SK-N-SH (cell line): ENCODE measurements around the gene BRD3. TPM values are rescaled to one million over a fixed set of nuclear protein-coding genes. Genes with fewer than 3 reads are reported as not detected.

ENCODE experiments used
- CTCF ChIA-PET: fragments of 300-600, 350-600 bp; formaldehyde crosslinking; extraction: SDS; loops from one replicate; lab custom pipeline; 2021; lab: Yijun Ruan, JAX
- POLR2A ChIA-PET: fragments of 350-600 bp; sonication (Branson Sonifier 250); formaldehyde crosslinking; extraction: SDS; loops from one replicate; lab custom pipeline; 2020; ENCODE audit warnings: antibody characterized with exemption, inconsistent platforms; lab: Yijun Ruan, JAX
- DNase-seq: peaks from one replicate; pipeline ENCODE4 v3.0.0; 2012
- H2AFZ ChIP-seq: fragments of 200-600 bp; sonication (generic); 2 replicates; pipeline ENCODE4 v1.8.1; 2016; ENCODE audit warnings: antibody characterized with exemption, mild to moderate bottlenecking, low read depth
- H3F3A ChIP-seq: fragments of 200-600 bp; sonication (generic); replicated peaks from 2 replicates; pipeline ENCODE3; 2016; ENCODE audit warnings: antibody characterized with exemption, mild to moderate bottlenecking; ENCODE audit not compliant: insufficient read depth
- H3K27ac ChIP-seq, 2 experiments: fragments of 200-500 bp in 1 of 2; fragments of 200-600 bp in 1 of 2; sonication (Bioruptor generic) in 1 of 2; sonication (generic), shearing (Covaris generic) in 1 of 2; 2 replicates each; pipeline versions ENCODE4 v1.5.1 to v1.6.1; 2014 to 2016; ENCODE audit warnings: low read depth in 2 of 2, inconsistent platforms in 1 of 2, low read length in 1 of 2, mild to moderate bottlenecking in 1 of 2, mixed read lengths in 1 of 2
- H3K27me3 ChIP-seq: fragments of 200-600 bp; sonication (generic), shearing (Covaris generic); 2 replicates; pipeline ENCODE4 v1.6.1; 2016; ENCODE audit warnings: mixed run types; ENCODE audit not compliant: insufficient read depth
- H3K36me3 ChIP-seq, 2 experiments: fragments of 200-500 bp in 1 of 2; fragments of 200-600 bp in 1 of 2; sonication (Bioruptor generic) in 1 of 2; sonication (generic) in 1 of 2; replicated peaks in 1 of 2; 2 replicates each; pipeline versions ENCODE3 to v1.5.1; 2014 to 2016; ENCODE audit warnings: low read length in 1 of 2, mild to moderate bottlenecking in 1 of 2; ENCODE audit not compliant: insufficient read depth in 2 of 2, control insufficient read depth in 1 of 2
- H3K4me1 ChIP-seq, 2 experiments: fragments of 200-500 bp in 1 of 2; fragments of 200-600 bp in 1 of 2; sonication (Bioruptor generic) in 1 of 2; sonication (generic), shearing (Covaris generic) in 1 of 2; 2 replicates each; pipeline versions ENCODE4 v1.5.1 to v1.6.1; 2014 to 2016; ENCODE audit warnings: low read depth in 1 of 2, low read length in 1 of 2, mixed run types in 1 of 2; ENCODE audit not compliant: insufficient read depth in 2 of 2, control insufficient read depth in 1 of 2
- H3K4me2 ChIP-seq: fragments of 200-600 bp; sonication (generic), shearing (Covaris generic); 2 replicates; pipeline ENCODE4 v1.6.1; 2017; ENCODE audit warnings: mixed run types
- H3K4me3 ChIP-seq, 2 experiments: fragments of 200-500 bp in 1 of 2; fragments of 200-600 bp in 1 of 2; sonication (Bioruptor generic) in 1 of 2; sonication (generic), shearing (Covaris generic) in 1 of 2; 2 replicates each; pipeline versions ENCODE4 v1.5.1 to v1.8.1; 2014 to 2016; ENCODE audit warnings: low read depth in 2 of 2, inconsistent platforms in 1 of 2, low read length in 1 of 2, mild to moderate bottlenecking in 1 of 2, mixed read lengths in 1 of 2, moderate library complexity in 1 of 2
- H3K79me2 ChIP-seq: fragments of 200-600 bp; sonication (generic); 2 replicates; pipeline ENCODE4 v1.8.1; 2017; ENCODE audit warnings: mild to moderate bottlenecking; ENCODE audit not compliant: insufficient read depth
- H3K9ac ChIP-seq: fragments of 200-600 bp; sonication (generic); 2 replicates; pipeline ENCODE4 v1.6.1; 2017; ENCODE audit warnings: mixed run types
- H3K9me2 ChIP-seq: fragments of 200-600 bp; sonication (generic); 2 replicates; pipeline ENCODE4 v1.6.1; 2017; ENCODE audit warnings: mixed run types
- H3K9me3 ChIP-seq: fragments of 200-600 bp; sonication (generic); 2 replicates; pipeline ENCODE4 v1.6.1; 2017; ENCODE audit warnings: mixed run types, mild to moderate bottlenecking, moderate library complexity
- H4K20me1 ChIP-seq: fragments of 200-600 bp; sonication (generic); 2 replicates; pipeline ENCODE4 v1.6.1; 2017; ENCODE audit warnings: mild to moderate bottlenecking, mixed run types; ENCODE audit not compliant: insufficient read depth
- CHD2 ChIP-seq: fragments of 150-350 bp; IDR thresholded peaks from 2 replicates; pipeline ENCODE4 v1.6.1; 2018; ENCODE audit warnings: low read length; ENCODE audit not compliant: partially characterized antibody
- CTCF ChIP-seq: fragments of 200-600 bp; sonication (generic); IDR thresholded peaks from 2 replicates; pipeline ENCODE4 v1.6.1; 2017; ENCODE audit warnings: antibody characterized with exemption, mild to moderate bottlenecking, moderate library complexity
- EZH2phosphoT487 ChIP-seq: fragments of 200-600 bp; sonication (generic); IDR thresholded peaks from 2 replicates; pipeline ENCODE4 v1.6.1; 2017; ENCODE audit warnings: low read depth, mixed run types, mild to moderate bottlenecking, antibody characterized with exemption, moderate library complexity, borderline replicate concordance
- FOSL2 ChIP-seq: IDR thresholded peaks from 2 replicates; pipeline ENCODE4 v1.4.0; 2012; ENCODE audit warnings: low read depth, mild to moderate bottlenecking, moderate library complexity, borderline replicate concordance
- GABPA ChIP-seq: IDR thresholded peaks from 2 replicates; pipeline ENCODE4 v1.4.0; 2012; ENCODE audit warnings: low read depth, mild to moderate bottlenecking
- GATA2 ChIP-seq: sonication (generic); formaldehyde crosslinking; IDR thresholded peaks from 2 replicates; pipeline ENCODE4 v1.5.0; 2020; ENCODE audit warnings: mild to moderate bottlenecking, missing genetic modification reagents
- JUND ChIP-seq: IDR thresholded peaks from 2 replicates; pipeline ENCODE4 v1.4.0; 2012
- MAX ChIP-seq: IDR thresholded peaks from 2 replicates; pipeline ENCODE4 v1.4.0; 2012; ENCODE audit warnings: low read depth
- MEF2A ChIP-seq: IDR thresholded peaks from 2 replicates; pipeline ENCODE4 v1.4.0; 2012; ENCODE audit warnings: low read depth, borderline replicate concordance
- MXI1 ChIP-seq: IDR thresholded peaks from 2 replicates; pipeline ENCODE4 v1.6.1; 2012; ENCODE audit warnings: mild to moderate bottlenecking, low read depth, low read length, improper control_type of control experiment
- NRF1 ChIP-seq: IDR thresholded peaks from 2 replicates; pipeline ENCODE4 v1.6.1; 2012; ENCODE audit warnings: low read depth, mild to moderate bottlenecking, low read length
- PBX3 ChIP-seq: IDR thresholded peaks from 2 replicates; pipeline ENCODE4; 2012
- RAD21 ChIP-seq: IDR thresholded peaks from 2 replicates; pipeline ENCODE4 v1.6.1; 2012; ENCODE audit warnings: mild to moderate bottlenecking, low read length
- REST ChIP-seq: IDR thresholded peaks from 2 replicates; pipeline ENCODE4 v1.6.1; 2012; ENCODE audit warnings: mild to moderate bottlenecking, low read depth, low read length, moderate library complexity
- RFX5 ChIP-seq: IDR thresholded peaks from 2 replicates; pipeline ENCODE4 v1.6.1; 2012; ENCODE audit warnings: mild to moderate bottlenecking, improper control_type of control experiment, low read length
- RXRA ChIP-seq: IDR thresholded peaks from 2 replicates; pipeline ENCODE4 v1.4.0; 2012; ENCODE audit warnings: low read depth, mild to moderate bottlenecking, borderline replicate concordance
- SMC3 ChIP-seq: IDR thresholded peaks from 2 replicates; pipeline ENCODE4 v1.6.1; 2012; ENCODE audit warnings: low read depth, low read length, improper control_type of control experiment
- WGBS: methylation state at CpG from one replicate; pipeline ENCODE4 v1.1.6; 2017; ENCODE audit warnings: low lambda C conversion rate; 5-methylcytosine and 5-hydroxymethylcytosine counted together
- polyA plus RNA-seq, 3 experiments: library from polyadenylated mRNA; depleted of rRNA; stranded (reverse); fragments of >200 nt; gene quantifications; 2 replicates each; pipeline ENCODE4 v1.2.3, GENCODE V29; 2012

The BRD3 gene
- polyA plus RNA-seq, 1 of the 3 experiments (the other 2 are of a cell fraction): 11.4 TPM

- no peaks in the 10 kb centered on the region for H3K27me3 ChIP-seq
- no peaks in the 10 kb centered on the region for H3K9me2 ChIP-seq
- CTCF ChIA-PET: interaction anchor here (0.8 to 2.1 kb wide), 10 partner anchors 8 to 299 kb away, joined by 3 to 15 read pairs (median 4); partner anchors contain the start of gene WDR5
- DNase-seq: peak; percentile 77
- H2AFZ ChIP-seq: peak overlapping the region; percentile 51; the same call in 1 of the 2 replicates
- H3K9ac ChIP-seq: peak overlapping the region; percentile 71; the same call in 1 of the 2 replicates
- peak overlapping the region; percentile 99 for H3K4me2 ChIP-seq
- peak overlapping the region; percentile 58 to 74 for H3K27ac ChIP-seq
- H3K79me2 ChIP-seq: peaks cover 6% of the 10 kb centered on the region; the same call in 1 of the 2 replicates
- H3K4me3 ChIP-seq: peak overlapping the region; percentile 74 to 80
- TF ChIP-seq NRF1 (no peak), EZH2phosphoT487 (no peak), GABPA (peak; percentile 40), CTCF (peak; percentile 29; the same call in 1 of the 2 replicates), GATA2 (CRISPR knock-in tag) (no peak), FOSL2 (no peak), REST (no peak), RFX5 (no peak), RAD21 (no peak), JUND (no peak), MAX (no peak; the same call in 1 of the 2 replicates), MXI1 (peak; percentile 23; the same call in 1 of the 2 replicates), SMC3 (0 out of 2 replicates have a peak, but pooled peaks have one; percentile 5), MEF2A (no peak), PBX3 (no peak), CHD2 (no peak), RXRA (no peak)
- TF ChIP-seq, all 33 proteins: peak for 4
- Histone ChIP-seq H3F3A (peaks cover 17% of the 10 kb centered on the region), H3K4me1 (peaks cover 0 to 12% of the 10 kb centered on the region in 2 experiments; a peak in 1 of 4 replicates), H4K20me1 (no peaks in the 10 kb centered on the region), H3K9me3 (no peaks in the 10 kb centered on the region), H3K36me3 (peaks cover 6 to 28% of the 10 kb centered on the region in 2 experiments)
- POLR2A ChIA-PET: interaction anchor here (0.6 to 1.5 kb wide), 4 partner anchors 14 to 387 kb away, joined by 3 to 4 read pairs (median 4); no protein-coding TSS in a partner anchor
- 31% methylated on average over 28 of the region's 66 CpGs for WGBS
These were observed 42.0 kb downstream of the BRD3 start for GRCh38 chr9:134025606-134026541.
